K562 (cell line): ENCODE results near the gene TFF1. TPM values are rescaled to one million over a fixed set of nuclear protein-coding genes. Genes with fewer than 3 reads are reported as not detected.

Source experiments
- ATAC-seq: fragments of 200-7000 bp; cut with Tn5 transposase; 3 replicates; pipeline ENCODE4 v1.9.1; 2020; ENCODE audit warnings: moderate library complexity
- BruUV-seq: library from RNA; stranded (reverse); fragments of 400-500 nt; replicated peaks from 2 replicates; lab custom pipeline; 2021; lab: Mats Ljungman, UMichigan
- CTCF ChIA-PET: fragments of 300-600 bp; formaldehyde crosslinking; extraction: SDS; loops from one replicate; lab custom pipeline; 2021; ENCODE audit warnings: low intra/inter-chr PET ratio; lab: Yijun Ruan, JAX
- POLR2A ChIA-PET: fragments of 300-600, 350-650 bp; sonication (Branson Sonifier 250); formaldehyde crosslinking; extraction: SDS; loops from one replicate; lab custom pipeline; 2021; ENCODE audit warnings: antibody characterized with exemption, inconsistent platforms; lab: Yijun Ruan, JAX
- DNase-seq, 4 experiments: peaks; one replicate each; pipeline versions ENCODE4 v3.0.0 to v3.0.0-alpha.2; 2011 to 2018; ENCODE audit warnings: low spot score in 3 of 4, mixed read lengths in 3 of 4; ENCODE audit errors: extremely low read depth in 1 of 4
- FAIRE-seq: peaks from 2 replicates; lab custom pipeline; 2011; peaks lifted over from hg19 to GRCh38; lab: Jason Lieb, UNC
- H2AFZ ChIP-seq: 2 replicates; pipeline ENCODE4 v1.6.0; 2011; ENCODE audit warnings: low read depth, low read length, control low read depth, inconsistent platforms
- H3K27ac ChIP-seq: fragments of 200-600 bp; 3 replicates; pipeline ENCODE4 v1.8.0; 2011; ENCODE audit warnings: low read depth, mild to moderate bottlenecking, control low read depth, inconsistent platforms, low read length, moderate library complexity, mixed read lengths; ENCODE audit errors: extremely low read depth
- H3K27me3 ChIP-seq, 2 experiments: fragments of 300-600 bp in 1 of 2; 2 replicates in 1 of 2; 3 replicates in 1 of 2; pipeline versions ENCODE4 v1.6.0 to v1.8.0; 2011; ENCODE audit warnings: inconsistent platforms in 2 of 2, low read length in 2 of 2, mild to moderate bottlenecking in 1 of 2, mixed read lengths in 1 of 2, moderate library complexity in 1 of 2; ENCODE audit not compliant: control insufficient read depth in 2 of 2, insufficient read depth in 2 of 2
- H3K36me3 ChIP-seq: fragments of 300-600 bp; 3 replicates; pipeline ENCODE4 v1.8.0; 2011; ENCODE audit warnings: mild to moderate bottlenecking, low read length, inconsistent platforms; ENCODE audit not compliant: control insufficient read depth, insufficient read depth
- H3K4me1 ChIP-seq, 2 experiments: fragments of 200-600 bp in 1 of 2; replicated peaks in 1 of 2; 2 replicates in 1 of 2; 3 replicates in 1 of 2; pipeline versions ENCODE4 v1.5.1 to v1.8.0; 2011; ENCODE audit warnings: inconsistent platforms in 2 of 2, low read length in 2 of 2, mild to moderate bottlenecking in 1 of 2, mixed read lengths in 1 of 2, moderate library complexity in 1 of 2; ENCODE audit not compliant: control insufficient read depth in 2 of 2, insufficient read depth in 2 of 2
- H3K4me2 ChIP-seq: 2 replicates; pipeline ENCODE4 v1.6.1; 2011; ENCODE audit warnings: low read length, control low read depth, inconsistent platforms, mixed read lengths; ENCODE audit not compliant: insufficient read depth
- H3K4me3 ChIP-seq: fragments of 200-600 bp; sonication (generic), shearing (Covaris generic); 2 replicates; pipeline ENCODE4 v1.5.1; 2016; ENCODE audit warnings: control low read depth, inconsistent platforms
- H3K79me2 ChIP-seq: fragments of 200-600 bp; 3 replicates; pipeline ENCODE4 v1.8.0; 2011; ENCODE audit warnings: low read length, inconsistent platforms; ENCODE audit not compliant: control insufficient read depth, insufficient read depth
- H3K9ac ChIP-seq, 2 experiments: 2 replicates each; pipeline versions ENCODE4 v1.6.0 to v1.6.1; 2011; ENCODE audit warnings: low read depth in 2 of 2, low read length in 2 of 2, control low read depth in 1 of 2, inconsistent platforms in 1 of 2, mild to moderate bottlenecking in 1 of 2, mixed read lengths in 1 of 2; ENCODE audit not compliant: insufficient read depth in 1 of 2
- H3K9me1 ChIP-seq: one replicate; pipeline ENCODE4 v1.6.0; 2011; ENCODE audit warnings: inconsistent platforms, mild to moderate bottlenecking, low read length, moderate library complexity; ENCODE audit not compliant: control insufficient read depth, insufficient read depth
- H3K9me3 ChIP-seq: replicated peaks from 2 replicates; pipeline ENCODE4 v1.5.1; 2011; ENCODE audit warnings: low read depth, low read length, inconsistent platforms; ENCODE audit not compliant: control insufficient read depth, insufficient read depth
- H4K20me1 ChIP-seq: replicated peaks from 2 replicates; pipeline ENCODE4 v1.6.1; 2011; ENCODE audit warnings: low read length, inconsistent platforms, mixed read lengths; ENCODE audit not compliant: control insufficient read depth, insufficient read depth
- CHAMP1 ChIP-seq: fragments of 450-650 bp; IDR thresholded peaks from 2 replicates; pipeline ENCODE4 v1.6.1; 2016; ENCODE audit warnings: mild to moderate bottlenecking
- GTF3C2 ChIP-seq: IDR thresholded peaks from 3 replicates; pipeline ENCODE4 v1.6.1; 2011; ENCODE audit warnings: borderline replicate concordance, mild to moderate bottlenecking, moderate library complexity; ENCODE audit not compliant: insufficient read length; ENCODE audit errors: extremely low read depth
- KAT8 ChIP-seq: fragments of 450-650 bp; IDR thresholded peaks from 2 replicates; pipeline ENCODE4 v1.6.1; 2016; ENCODE audit warnings: low read depth, mild to moderate bottlenecking
- NFE2L1 ChIP-seq: fragments of 450-650 bp; IDR thresholded peaks from 2 replicates; pipeline ENCODE4 v1.6.1; 2016; ENCODE audit warnings: missing genetic modification characterization, low read depth, mild to moderate bottlenecking, missing compliant biosample characterization, moderate library complexity, borderline replicate concordance
- SNRNP70 ChIP-seq: fragments of 200-400 bp; formaldehyde crosslinking; optimal IDR thresholded peaks from 2 replicates; pipeline ENCODE3; 2017; ENCODE audit warnings: low read depth, low read length
- ZNF444 ChIP-seq: fragments of 250-450 bp; sonication (Bioruptor Pico); IDR thresholded peaks from 2 replicates; pipeline ENCODE4 v1.4.0; 2020; ENCODE audit warnings: mild to moderate bottlenecking, moderate library complexity
- WGBS: fragments of 100-300 bp; shearing (Covaris generic); methylation state at CpG from one replicate; pipeline ENCODE4 v1.1.6; 2016; ENCODE audit warnings: low coverage, mixed read lengths; ENCODE audit not compliant: insufficient coverage; ENCODE audit errors: missing lambda C conversion rate; 5-methylcytosine and 5-hydroxymethylcytosine counted together
- in situ Hi-C: fragments of 300-500 bp; cut with MboI; formaldehyde crosslinking; loops from 4 replicates; pipeline ENCODE4 v1.15.0; 2018; ENCODE audit warnings: inconsistent platforms, mixed read lengths
- intact Hi-C: fragments of 100-400 bp; cut with micrococcal nuclease; formaldehyde crosslinking; loops from 2 replicates; pipeline ENCODE4 v1.14.2; 2022
- polyA plus RNA-seq, 8 experiments: library from polyadenylated mRNA; depleted of rRNA in 4 of 8; stranded (reverse) in 5 of 8; unstranded in 3 of 8; fragments of >200 nt; fragmentation: Nextera tagmentation in 2 of 8; fragmentation: Illumina TruSeq in 1 of 8; extraction: Ambion mirVana in 2 of 8; extraction: Trizol in 1 of 8; gene quantifications; 2 replicates each; pipeline versions ENCODE4 v1.2.1 to v1.2.3, GENCODE V29; 2011 to 2014; ENCODE audit warnings: inconsistent platforms in 1 of 8, missing spikeins in 1 of 8
- total RNA-seq, 7 experiments: library from RNA; depleted of rRNA in 6 of 7; stranded (reverse); fragments of >200 nt in 6 of 7; fragmentation: Illumina TruSeq in 2 of 7; extraction: Trizol in 2 of 7; gene quantifications; 2 replicates each; pipeline versions ENCODE4 v1.2.1 to v1.2.3, GENCODE V29; 2011 to 2021; ENCODE audit warnings: low replicate concordance in 1 of 7

TFF1 gene
- total and polyA plus RNA-seq, 9 of the 15 experiments (the other 6 are each of a cell fraction or from before 2014, with no cell fraction given), result 0.31 TPM; not detected in 8

GRCh38 chr21:42343963-42344510, 22.3 kb downstream of the TFF1 start (continued):
- TF ChIP-seq GTF3C2 (no peak), KAT8 (no peak)

- ChIA-PET CTCF (no interaction called here), POLR2A (no interaction called here)
- Histone ChIP-seq H3K9me3 (no peaks in the 10 kb centered on the region), H3K27me3 (peaks cover 32 to 68% of the 10 kb centered on the region in 2 experiments), H3K9me1 (no peaks in the 10 kb centered on the region), H3K27ac (no peak overlapping the region), H4K20me1 (no peaks in the 10 kb centered on the region), H2AFZ (no peak overlapping the region), H3K79me2 (no peaks in the 10 kb centered on the region), H3K4me1 (peaks cover 0 to 4% of the 10 kb centered on the region in 2 experiments; a peak in 1 of 5 replicates), H3K9ac (no peak overlapping the region), H3K4me3 (no peak overlapping the region), H3K4me2 (no peak overlapping the region), H3K36me3 (no peaks in the 10 kb centered on the region)
- intact Hi-C loops (no loop called here), in situ Hi-C loops (no loop called here)
- 3% methylated on average over 6 of the region's 6 CpGs for WGBS
- no peak for DNase-seq
- BruUV-seq, result no TSS peak
- no peak for ATAC-seq
- no peak for FAIRE-seq
- TF ChIP-seq SNRNP70, result no peak
- TF ChIP-seq NFE2L1 (tag), result no peak
- TF ChIP-seq ZNF444 (CRISPR knock-in tag), result no peak
- TF ChIP-seq CHAMP1, result no peak
Measured at GRCh38 chr21:42343556-42343955, 22.8 kb downstream of the TFF1 start.
